Measurements from ENCODE around the gene XPNPEP2. TPM values are rescaled to one million over a fixed set of nuclear protein-coding genes. Genes with fewer than 3 reads are reported as not detected.
A peak's percentile ranks its signal among the peaks of the same experiment; 100 is the strongest.

The XPNPEP2 gene, protein sequence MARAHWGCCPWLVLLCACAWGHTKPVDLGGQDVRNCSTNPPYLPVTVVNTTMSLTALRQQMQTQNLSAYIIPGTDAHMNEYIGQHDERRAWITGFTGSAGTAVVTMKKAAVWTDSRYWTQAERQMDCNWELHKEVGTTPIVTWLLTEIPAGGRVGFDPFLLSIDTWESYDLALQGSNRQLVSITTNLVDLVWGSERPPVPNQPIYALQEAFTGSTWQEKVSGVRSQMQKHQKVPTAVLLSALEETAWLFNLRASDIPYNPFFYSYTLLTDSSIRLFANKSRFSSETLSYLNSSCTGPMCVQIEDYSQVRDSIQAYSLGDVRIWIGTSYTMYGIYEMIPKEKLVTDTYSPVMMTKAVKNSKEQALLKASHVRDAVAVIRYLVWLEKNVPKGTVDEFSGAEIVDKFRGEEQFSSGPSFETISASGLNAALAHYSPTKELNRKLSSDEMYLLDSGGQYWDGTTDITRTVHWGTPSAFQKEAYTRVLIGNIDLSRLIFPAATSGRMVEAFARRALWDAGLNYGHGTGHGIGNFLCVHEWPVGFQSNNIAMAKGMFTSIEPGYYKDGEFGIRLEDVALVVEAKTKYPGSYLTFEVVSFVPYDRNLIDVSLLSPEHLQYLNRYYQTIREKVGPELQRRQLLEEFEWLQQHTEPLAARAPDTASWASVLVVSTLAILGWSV
- 3.5 to 4.2 TPM (median 4.0 TPM) in 3 replicates for total RNA-seq

DNA sequence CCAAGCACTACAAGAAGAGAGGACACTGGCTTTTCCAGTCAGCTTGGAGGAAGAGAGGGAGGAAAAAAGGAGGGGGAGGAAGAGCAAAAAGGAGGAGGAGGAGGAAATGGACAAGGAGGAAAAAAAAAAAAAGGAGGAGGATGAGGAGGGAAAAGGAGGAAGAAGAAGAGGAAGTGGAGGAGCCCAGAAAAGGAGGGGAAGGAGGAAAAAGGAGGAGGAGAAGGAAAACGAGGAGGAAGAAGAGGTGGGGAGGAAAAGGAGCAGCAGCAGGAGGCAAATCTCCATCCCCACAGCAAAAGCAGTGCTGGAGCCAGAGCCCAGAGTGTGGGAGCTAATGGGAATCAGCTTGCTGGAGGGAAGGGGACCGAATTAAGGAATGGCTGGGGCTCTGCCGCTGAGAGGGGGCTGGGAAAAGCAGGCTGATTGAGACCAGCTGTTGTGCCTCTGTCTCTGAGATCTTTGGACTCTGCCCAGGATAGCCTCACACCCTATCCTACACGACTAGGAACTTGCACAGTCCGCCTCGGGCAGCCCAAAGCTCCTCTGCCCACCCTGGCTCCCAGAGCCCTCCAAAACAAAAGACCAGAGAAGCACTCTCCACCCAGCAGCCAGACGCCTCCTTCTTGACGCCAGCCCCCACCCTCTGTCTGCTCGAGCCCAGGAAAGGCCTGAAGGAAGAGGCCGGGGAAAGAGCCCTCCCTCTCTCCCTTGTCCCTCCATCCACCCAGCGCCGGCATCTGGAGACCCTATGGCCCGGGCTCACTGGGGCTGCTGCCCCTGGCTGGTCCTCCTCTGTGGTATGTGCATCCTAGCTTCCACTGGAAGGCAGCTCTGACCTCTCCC lies at the start of gene XPNPEP2:
TSS of gene XPNPEP2 (plus strand) at position 514 of the 843 bp plus-strand sequence. CDS start at position 749, 235 bp downstream.
- Mint-ChIP-seq H3K9me3 (peaks cover 11% of the 10 kb centered on the region), H3K36me3 (peaks cover 2% of the 10 kb centered on the region), H3K4me1 (peaks cover 33% of the 10 kb centered on the region), H3K27me3 (ENCODE audit: low read depth) (no peaks in the 10 kb centered on the region), H3K4me3 (peak within 1 kb of the TSS; percentile 54), H3K27ac (peak within 1 kb of the TSS; percentile 95)
- DNase-seq (ENCODE audit: low spot score in 2 of 2, unreplicated experiment in 2 of 2), result peak in 1 of 2 experiments; percentile 50
- TF ChIP-seq CTCF (IDR thresholded peaks at IDR 0.05; ENCODE audit: unreplicated experiment), result no peak

DNA sequence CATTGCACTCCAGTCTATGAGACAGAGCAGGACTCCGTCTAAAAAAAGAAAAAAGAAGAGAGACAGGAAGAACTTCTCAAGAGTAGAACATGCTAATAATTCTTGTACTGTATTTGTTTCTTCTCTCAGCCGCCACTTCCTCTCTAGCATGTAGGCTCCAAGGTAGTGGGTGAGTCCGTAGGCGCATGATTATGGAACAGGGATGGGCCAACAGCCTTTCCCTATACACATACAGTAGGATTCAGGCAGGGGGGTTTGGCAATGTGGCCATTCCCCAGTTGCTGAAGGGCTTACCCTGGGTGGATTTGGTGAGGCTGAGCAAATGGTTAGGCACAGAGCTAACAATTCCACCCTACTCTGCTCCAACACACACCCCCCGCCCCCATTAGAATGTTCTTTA lies 49.0 kb upstream of the XPNPEP2 start:
- no peak for DNase-seq (ENCODE audit: low spot score in 2 of 2, unreplicated experiment in 2 of 2)
- no peak for TF ChIP-seq CTCF (IDR thresholded peaks at IDR 0.05; ENCODE audit: unreplicated experiment)
- Mint-ChIP-seq H3K9me3 (peaks cover 5% of the 10 kb centered on the region), H3K36me3 (no peaks in the 10 kb centered on the region), H3K4me1 (peaks cover 2% of the 10 kb centered on the region), H3K27ac (no peak overlapping the region), H3K27me3 (ENCODE audit: low read depth) (no peaks in the 10 kb centered on the region), H3K4me3 (no peak overlapping the region)

GRCh38 chrX:129690435-129690834 lies 48.3 kb upstream of the XPNPEP2 start:
- Mint-ChIP-seq H3K27ac (no peak overlapping the region), H3K9me3 (peaks cover 9% of the 10 kb centered on the region), H3K36me3 (no peaks in the 10 kb centered on the region), H3K4me3 (no peak overlapping the region), H3K27me3 (ENCODE audit: low read depth) (no peaks in the 10 kb centered on the region), H3K4me1 (peaks cover 2% of the 10 kb centered on the region)
- no peak for DNase-seq (ENCODE audit: low spot score in 2 of 2, unreplicated experiment in 2 of 2)
- no peak for TF ChIP-seq CTCF (IDR thresholded peaks at IDR 0.05; ENCODE audit: unreplicated experiment)

DNA sequence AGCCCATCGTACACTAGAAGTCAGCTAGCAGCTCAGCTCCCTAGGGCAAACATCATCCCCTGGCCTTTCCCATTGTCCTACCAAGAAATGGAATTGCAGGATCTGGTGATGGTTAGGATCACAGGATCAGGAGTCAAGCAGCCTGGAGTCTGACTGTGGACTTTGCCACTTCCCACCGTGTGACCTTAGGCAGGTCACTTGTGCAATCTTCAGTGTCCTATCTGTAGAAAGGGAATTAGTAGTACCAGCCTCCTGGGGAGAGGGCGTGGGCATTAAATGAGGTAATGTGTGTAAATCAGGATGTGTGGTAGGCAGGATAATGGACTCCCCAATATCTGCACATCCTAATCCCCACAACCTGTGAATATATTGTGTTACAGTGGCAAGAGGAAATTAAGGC lies 45.4 kb upstream of the XPNPEP2 start:
- Mint-ChIP-seq H3K36me3 (no peaks in the 10 kb centered on the region), H3K27ac (no peak overlapping the region), H3K4me1 (no peaks in the 10 kb centered on the region), H3K9me3 (peaks cover 9% of the 10 kb centered on the region), H3K4me3 (no peak overlapping the region), H3K27me3 (ENCODE audit: low read depth) (peaks cover 5% of the 10 kb centered on the region)
- no peak for DNase-seq (ENCODE audit: low spot score in 2 of 2, unreplicated experiment in 2 of 2)
- TF ChIP-seq CTCF (IDR thresholded peaks at IDR 0.05; ENCODE audit: unreplicated experiment), result no peak

DNA sequence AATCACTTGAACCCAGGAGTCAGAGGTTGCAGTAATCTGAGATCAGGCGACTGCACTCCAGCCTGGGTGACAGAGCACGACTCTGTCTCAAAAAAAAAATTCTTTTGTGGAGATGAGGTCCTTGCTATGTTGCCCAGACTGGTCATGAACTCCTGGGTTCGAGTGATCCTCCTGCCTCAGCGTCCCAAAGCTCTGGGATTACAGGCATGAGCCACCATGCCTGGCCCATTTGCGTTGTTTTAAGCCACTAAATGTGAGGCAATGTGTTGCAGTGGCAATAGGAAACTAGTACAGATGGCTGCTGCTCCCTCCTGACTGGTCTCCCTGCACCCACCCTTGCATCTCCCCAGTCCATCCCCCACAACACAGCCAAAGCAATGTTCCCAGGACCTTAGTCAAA lies 44.0 kb upstream of the XPNPEP2 start:
- Mint-ChIP-seq H3K27ac (no peak overlapping the region), H3K9me3 (peaks cover 13% of the 10 kb centered on the region), H3K4me3 (no peak overlapping the region), H3K4me1 (no peaks in the 10 kb centered on the region), H3K36me3 (no peaks in the 10 kb centered on the region), H3K27me3 (ENCODE audit: low read depth) (peaks cover 5% of the 10 kb centered on the region)
- no peak for DNase-seq (ENCODE audit: low spot score in 2 of 2, unreplicated experiment in 2 of 2)
- TF ChIP-seq CTCF (IDR thresholded peaks at IDR 0.05; ENCODE audit: unreplicated experiment), result no peak
